ENCODE results near the gene ANKRD33B.

Gene ANKRD33B

GRCh38 chr5:10536931-10537579 lies 26.8 kb upstream of the ANKRD33B start:
- DNase-seq = no peak
- H3K27ac ChIP-seq (ENCODE audit: insufficient read depth, low read length, poor library complexity, severe bottlenecking) = no peak overlapping the region
- H3K4me1 ChIP-seq (ENCODE audit: control insufficient read depth, insufficient read depth, low read length, poor library complexity, severe bottlenecking) = peaks cover 12% of the 10 kb centered on the region
- no peaks in the 10 kb centered on the region for H3K27me3 ChIP-seq (replicated peaks; ENCODE audit: control insufficient read depth, insufficient read depth, low read length, poor library complexity, severe bottlenecking)
- H3K36me3 ChIP-seq (ENCODE audit: control insufficient read depth, insufficient read depth, low read length) = no peaks in the 10 kb centered on the region
- no peaks in the 10 kb centered on the region for H3K9me3 ChIP-seq (ENCODE audit: control insufficient read depth, low read length)
- peak overlapping the region; percentile 7 for H3K4me3 ChIP-seq (ENCODE audit: insufficient read depth, low read depth, low read length, poor library complexity, severe bottlenecking)

GRCh38 chr5:10537624-10538023 lies 26.2 kb upstream of the ANKRD33B start:
- H3K27me3 ChIP-seq (replicated peaks; ENCODE audit: control insufficient read depth, insufficient read depth, low read length, poor library complexity, severe bottlenecking) = no peaks in the 10 kb centered on the region
- no peaks in the 10 kb centered on the region for H3K36me3 ChIP-seq (ENCODE audit: control insufficient read depth, insufficient read depth, low read length)
- DNase-seq = no peak
- no peak overlapping the region for H3K27ac ChIP-seq (ENCODE audit: insufficient read depth, low read length, poor library complexity, severe bottlenecking)
- H3K9me3 ChIP-seq (ENCODE audit: control insufficient read depth, low read length) = no peaks in the 10 kb centered on the region
- H3K4me1 ChIP-seq (ENCODE audit: control insufficient read depth, insufficient read depth, low read length, poor library complexity, severe bottlenecking) = peaks cover 12% of the 10 kb centered on the region
- no peak overlapping the region for H3K4me3 ChIP-seq (ENCODE audit: insufficient read depth, low read depth, low read length, poor library complexity, severe bottlenecking)

GRCh38 chr5:10538103-10538788 lies 25.6 kb upstream of the ANKRD33B start:
- Histone ChIP-seq H3K4me3 (ENCODE audit: insufficient read depth, low read depth, low read length, poor library complexity, severe bottlenecking) (no peak overlapping the region), H3K27ac (ENCODE audit: insufficient read depth, low read length, poor library complexity, severe bottlenecking) (no peak overlapping the region), H3K9me3 (ENCODE audit: control insufficient read depth, low read length) (no peaks in the 10 kb centered on the region), H3K36me3 (ENCODE audit: control insufficient read depth, insufficient read depth, low read length) (no peaks in the 10 kb centered on the region), H3K4me1 (ENCODE audit: control insufficient read depth, insufficient read depth, low read length, poor library complexity, severe bottlenecking) (peaks cover 9% of the 10 kb centered on the region), H3K27me3 (replicated peaks; ENCODE audit: control insufficient read depth, insufficient read depth, low read length, poor library complexity, severe bottlenecking) (no peaks in the 10 kb centered on the region)
- no peak for DNase-seq

- no peak overlapping the region for H3K4me3 ChIP-seq (ENCODE audit: insufficient read depth, low read depth, low read length, poor library complexity, severe bottlenecking)
- peaks cover 8% of the 10 kb centered on the region for H3K4me1 ChIP-seq (ENCODE audit: control insufficient read depth, insufficient read depth, low read length, poor library complexity, severe bottlenecking)
- H3K27ac ChIP-seq (ENCODE audit: insufficient read depth, low read length, poor library complexity, severe bottlenecking) = no peak overlapping the region
- no peak for DNase-seq
- H3K36me3 ChIP-seq (ENCODE audit: control insufficient read depth, insufficient read depth, low read length) = no peaks in the 10 kb centered on the region
- no peaks in the 10 kb centered on the region for H3K9me3 ChIP-seq (ENCODE audit: control insufficient read depth, low read length)
- no peaks in the 10 kb centered on the region for H3K27me3 ChIP-seq (replicated peaks; ENCODE audit: control insufficient read depth, insufficient read depth, low read length, poor library complexity, severe bottlenecking)
Measured at GRCh38 chr5:10538789-10539686, 24.8 kb upstream of the ANKRD33B start.

- no peak for DNase-seq
- no peaks in the 10 kb centered on the region for H3K27me3 ChIP-seq (replicated peaks; ENCODE audit: control insufficient read depth, insufficient read depth, low read length, poor library complexity, severe bottlenecking)
- H3K36me3 ChIP-seq (ENCODE audit: control insufficient read depth, insufficient read depth, low read length) = no peaks in the 10 kb centered on the region
- H3K9me3 ChIP-seq (ENCODE audit: control insufficient read depth, low read length) = no peaks in the 10 kb centered on the region
- no peak overlapping the region for H3K27ac ChIP-seq (ENCODE audit: insufficient read depth, low read length, poor library complexity, severe bottlenecking)
- H3K4me3 ChIP-seq (ENCODE audit: insufficient read depth, low read depth, low read length, poor library complexity, severe bottlenecking) = no peak overlapping the region
- peaks cover 8% of the 10 kb centered on the region for H3K4me1 ChIP-seq (ENCODE audit: control insufficient read depth, insufficient read depth, low read length, poor library complexity, severe bottlenecking)
Measured at GRCh38 chr5:10539687-10539998, 24.2 kb upstream of the ANKRD33B start.

GRCh38 chr5:10540036-10540544 lies 23.8 kb upstream of the ANKRD33B start:
- no peak for DNase-seq
- Histone ChIP-seq H3K36me3 (ENCODE audit: control insufficient read depth, insufficient read depth, low read length) (no peaks in the 10 kb centered on the region), H3K9me3 (ENCODE audit: control insufficient read depth, low read length) (no peaks in the 10 kb centered on the region), H3K27me3 (replicated peaks; ENCODE audit: control insufficient read depth, insufficient read depth, low read length, poor library complexity, severe bottlenecking) (no peaks in the 10 kb centered on the region), H3K4me3 (ENCODE audit: insufficient read depth, low read depth, low read length, poor library complexity, severe bottlenecking) (no peak overlapping the region), H3K4me1 (ENCODE audit: control insufficient read depth, insufficient read depth, low read length, poor library complexity, severe bottlenecking) (peaks cover 8% of the 10 kb centered on the region), H3K27ac (ENCODE audit: insufficient read depth, low read length, poor library complexity, severe bottlenecking) (no peak overlapping the region)

GRCh38 chr5:10540951-10541646 lies 22.8 kb upstream of the ANKRD33B start:
- H3K36me3 ChIP-seq (ENCODE audit: control insufficient read depth, insufficient read depth, low read length) = no peaks in the 10 kb centered on the region
- DNase-seq = no peak
- H3K27ac ChIP-seq (ENCODE audit: insufficient read depth, low read length, poor library complexity, severe bottlenecking) = no peak overlapping the region
- H3K4me1 ChIP-seq (ENCODE audit: control insufficient read depth, insufficient read depth, low read length, poor library complexity, severe bottlenecking) = peaks cover 8% of the 10 kb centered on the region
- H3K9me3 ChIP-seq (ENCODE audit: control insufficient read depth, low read length) = no peaks in the 10 kb centered on the region
- H3K27me3 ChIP-seq (replicated peaks; ENCODE audit: control insufficient read depth, insufficient read depth, low read length, poor library complexity, severe bottlenecking) = no peaks in the 10 kb centered on the region
- H3K4me3 ChIP-seq (ENCODE audit: insufficient read depth, low read depth, low read length, poor library complexity, severe bottlenecking) = no peak overlapping the region

- H3K36me3 ChIP-seq (ENCODE audit: control insufficient read depth, insufficient read depth, low read length) = no peaks in the 10 kb centered on the region
- H3K27ac ChIP-seq (ENCODE audit: insufficient read depth, low read length, poor library complexity, severe bottlenecking) = no peak overlapping the region
- no peak for DNase-seq
- H3K4me3 ChIP-seq (ENCODE audit: insufficient read depth, low read depth, low read length, poor library complexity, severe bottlenecking) = no peak overlapping the region
- peaks cover 7% of the 10 kb centered on the region for H3K4me1 ChIP-seq (ENCODE audit: control insufficient read depth, insufficient read depth, low read length, poor library complexity, severe bottlenecking)
- no peaks in the 10 kb centered on the region for H3K9me3 ChIP-seq (ENCODE audit: control insufficient read depth, low read length)
- H3K27me3 ChIP-seq (replicated peaks; ENCODE audit: control insufficient read depth, insufficient read depth, low read length, poor library complexity, severe bottlenecking) = no peaks in the 10 kb centered on the region
Measured at GRCh38 chr5:10542055-10542550, 21.8 kb upstream of the ANKRD33B start.

- H3K27me3 ChIP-seq (replicated peaks; ENCODE audit: control insufficient read depth, insufficient read depth, low read length, poor library complexity, severe bottlenecking) = no peaks in the 10 kb centered on the region
- H3K9me3 ChIP-seq (ENCODE audit: control insufficient read depth, low read length) = no peaks in the 10 kb centered on the region
- H3K4me1 ChIP-seq (ENCODE audit: control insufficient read depth, insufficient read depth, low read length, poor library complexity, severe bottlenecking) = no peaks in the 10 kb centered on the region
- no peak overlapping the region for H3K4me3 ChIP-seq (ENCODE audit: insufficient read depth, low read depth, low read length, poor library complexity, severe bottlenecking)
- H3K27ac ChIP-seq (ENCODE audit: insufficient read depth, low read length, poor library complexity, severe bottlenecking) = no peak overlapping the region
- H3K36me3 ChIP-seq (ENCODE audit: control insufficient read depth, insufficient read depth, low read length) = no peaks in the 10 kb centered on the region
- DNase-seq = no peak
Measured at GRCh38 chr5:10543585-10544040, 20.3 kb upstream of the ANKRD33B start.
